Neuron (in vitro differentiated cells): ENCODE results near the gene TTBK1.

Experiments used
- H2AFZ ChIP-seq: one replicate; pipeline ENCODE4 v1.6.1; 2013; ENCODE audit warnings: low read depth, mild to moderate bottlenecking, inconsistent platforms, low read length, moderate library complexity
- H3K27me3 ChIP-seq: one replicate; pipeline ENCODE4 v1.6.1; 2013; ENCODE audit warnings: low read length; ENCODE audit not compliant: insufficient read depth
- H3K36me3 ChIP-seq: one replicate; pipeline ENCODE4 v1.6.1; 2013; ENCODE audit warnings: low read length; ENCODE audit not compliant: insufficient read depth
- H3K4me1 ChIP-seq: one replicate; pipeline ENCODE4 v1.6.1; 2013; ENCODE audit warnings: low read length; ENCODE audit not compliant: insufficient read depth
- H3K4me3 ChIP-seq: 2 replicates; pipeline ENCODE4 v1.5.1; 2013; ENCODE audit warnings: mild to moderate bottlenecking, low read length, moderate library complexity
- H3K9me3 ChIP-seq: one replicate; pipeline ENCODE4 v1.6.1; 2013; ENCODE audit warnings: low read length

The TTBK1 gene

DNA sequence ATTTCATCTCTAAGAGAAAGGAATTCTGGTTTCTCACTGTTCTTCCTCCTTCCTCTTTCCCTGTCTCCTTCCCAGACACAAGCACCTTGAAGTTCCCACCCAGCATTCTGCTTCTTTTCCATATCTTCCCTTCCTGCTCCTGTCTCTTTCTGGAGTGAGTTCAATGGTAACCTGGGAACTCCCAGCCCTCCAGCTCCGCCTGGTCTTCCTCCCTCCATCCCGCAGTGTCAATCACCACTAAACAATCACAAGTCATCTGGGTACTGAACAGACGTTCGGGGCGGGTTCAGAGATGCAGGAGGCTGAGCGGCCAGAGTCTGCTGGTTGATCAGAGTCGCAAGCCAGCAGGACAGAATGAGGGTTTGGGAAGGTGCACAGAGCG, 7.7 kb downstream of the TTBK1 start:
- Histone ChIP-seq H3K4me3 (no peak overlapping the region), H3K27me3 (no peaks in the 10 kb centered on the region), H3K9me3 (no peaks in the 10 kb centered on the region), H3K36me3 (peaks cover 19% of the 10 kb centered on the region), H3K4me1 (peaks cover 25% of the 10 kb centered on the region), H2AFZ (no peak overlapping the region)

DNA sequence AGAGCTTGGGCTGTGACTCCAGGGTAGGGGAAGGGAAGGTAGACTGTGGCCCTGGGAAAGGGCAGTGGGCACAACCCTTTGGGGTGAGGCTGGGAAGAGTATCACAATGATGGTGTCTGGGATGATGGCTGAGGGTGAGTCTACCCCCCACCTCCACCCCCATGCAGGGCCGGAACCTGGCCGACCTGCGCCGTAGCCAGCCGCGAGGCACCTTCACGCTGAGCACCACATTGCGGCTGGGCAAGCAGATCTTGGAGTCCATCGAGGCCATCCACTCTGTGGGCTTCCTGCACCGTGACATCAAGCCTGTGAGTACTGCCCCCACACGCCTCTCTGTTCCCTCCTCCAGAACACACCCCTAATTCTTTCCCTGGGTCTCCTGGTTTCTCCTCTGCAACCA, 10.1 kb downstream of the TTBK1 start:
- no peaks in the 10 kb centered on the region for H3K27me3 ChIP-seq
- H2AFZ ChIP-seq = no peak overlapping the region
- peaks cover 13% of the 10 kb centered on the region for H3K4me1 ChIP-seq
- H3K9me3 ChIP-seq = no peaks in the 10 kb centered on the region
- no peak overlapping the region for H3K4me3 ChIP-seq
- H3K36me3 ChIP-seq = peaks cover 34% of the 10 kb centered on the region

DNA sequence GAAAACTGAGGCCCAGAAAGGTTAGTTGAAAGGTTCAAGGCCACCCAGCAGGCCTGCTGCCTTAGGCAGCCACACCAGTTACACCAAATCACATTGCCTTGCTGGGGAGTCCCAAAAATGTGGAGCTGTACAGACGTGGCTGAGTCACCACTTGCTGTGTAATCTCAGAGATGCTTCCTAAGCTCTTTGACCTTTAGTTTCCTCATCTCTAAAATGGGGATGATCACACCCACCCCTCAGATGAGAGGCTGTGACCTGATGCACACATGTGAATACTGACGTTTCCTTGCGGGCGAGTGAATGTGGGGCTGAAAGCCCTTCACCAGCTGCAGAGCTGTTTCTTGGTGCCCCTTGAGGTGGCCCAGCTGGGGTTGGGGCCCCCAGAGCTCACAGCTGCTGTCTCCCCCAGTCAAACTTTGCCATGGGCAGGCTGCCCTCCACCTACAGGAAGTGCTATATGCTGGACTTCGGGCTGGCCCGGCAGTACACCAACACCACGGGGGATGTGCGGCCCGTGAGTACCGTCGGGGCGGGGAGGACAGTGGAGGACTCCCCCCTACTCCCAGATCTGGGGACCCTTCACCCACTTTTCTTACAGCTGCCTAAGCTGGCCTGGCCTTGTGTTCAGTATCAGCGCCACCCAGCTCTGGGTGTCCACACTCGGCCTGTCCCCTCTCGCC, 11.0 kb downstream of the TTBK1 start:
- H3K9me3 ChIP-seq = no peaks in the 10 kb centered on the region
- peaks cover 13% of the 10 kb centered on the region for H3K4me1 ChIP-seq
- no peak overlapping the region for H3K4me3 ChIP-seq
- no peak overlapping the region for H2AFZ ChIP-seq
- peaks cover 40% of the 10 kb centered on the region for H3K36me3 ChIP-seq
- H3K27me3 ChIP-seq = no peaks in the 10 kb centered on the region

DNA sequence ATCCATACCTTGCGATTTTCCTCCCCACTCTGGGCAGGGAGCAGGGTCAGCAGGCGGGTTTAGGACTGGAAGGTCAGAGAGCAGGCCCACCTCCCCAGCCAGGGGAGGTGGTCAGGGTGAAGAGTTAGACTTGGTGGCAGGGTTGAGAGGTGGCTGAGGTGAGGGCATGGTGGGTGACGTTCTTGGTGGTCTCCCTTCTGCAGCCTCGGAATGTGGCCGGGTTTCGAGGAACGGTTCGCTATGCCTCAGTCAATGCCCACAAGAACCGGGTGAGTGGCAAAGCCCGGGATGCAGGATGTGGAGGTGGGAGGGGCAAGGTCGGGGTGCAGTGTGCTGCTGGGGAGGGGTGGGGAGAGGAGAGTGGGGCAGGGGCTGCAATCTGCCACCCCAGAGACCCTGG, 11.6 kb downstream of the TTBK1 start:
- Histone ChIP-seq H3K9me3 (no peaks in the 10 kb centered on the region), H3K4me1 (peaks cover 13% of the 10 kb centered on the region), H3K36me3 (peaks cover 41% of the 10 kb centered on the region), H2AFZ (no peak overlapping the region), H3K4me3 (no peak overlapping the region), H3K27me3 (no peaks in the 10 kb centered on the region)

DNA sequence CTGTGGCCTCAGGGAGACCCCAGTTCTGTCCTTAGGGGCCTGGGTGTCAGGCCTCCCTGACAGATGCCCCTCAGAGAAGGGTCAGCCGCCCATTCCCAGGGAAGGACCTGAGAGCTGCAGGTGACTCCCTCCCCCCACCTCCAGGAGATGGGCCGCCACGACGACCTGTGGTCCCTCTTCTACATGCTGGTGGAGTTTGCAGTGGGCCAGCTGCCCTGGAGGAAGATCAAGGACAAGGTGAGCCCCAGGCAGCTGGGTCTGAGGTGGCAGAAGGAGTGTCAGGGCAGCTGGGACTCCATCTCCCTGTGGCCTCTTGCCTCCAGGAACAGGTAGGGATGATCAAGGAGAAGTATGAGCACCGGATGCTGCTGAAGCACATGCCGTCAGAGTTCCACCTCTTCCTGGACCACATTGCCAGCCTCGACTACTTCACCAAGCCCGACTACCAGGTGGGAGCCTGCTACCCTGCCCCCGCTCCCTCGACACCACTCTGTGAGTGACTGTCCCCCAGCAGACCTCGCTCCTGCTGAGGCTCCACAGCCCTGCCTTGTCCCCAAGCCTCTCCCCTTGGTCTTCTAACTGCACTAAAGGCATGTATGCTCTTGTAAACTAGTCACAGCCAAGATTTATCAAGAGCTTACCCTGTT, 12.2 kb downstream of the TTBK1 start:
- Histone ChIP-seq H3K27me3 (no peaks in the 10 kb centered on the region), H3K9me3 (no peaks in the 10 kb centered on the region), H3K4me3 (no peak overlapping the region), H2AFZ (no peak overlapping the region), H3K36me3 (peaks cover 41% of the 10 kb centered on the region), H3K4me1 (peaks cover 13% of the 10 kb centered on the region)

DNA sequence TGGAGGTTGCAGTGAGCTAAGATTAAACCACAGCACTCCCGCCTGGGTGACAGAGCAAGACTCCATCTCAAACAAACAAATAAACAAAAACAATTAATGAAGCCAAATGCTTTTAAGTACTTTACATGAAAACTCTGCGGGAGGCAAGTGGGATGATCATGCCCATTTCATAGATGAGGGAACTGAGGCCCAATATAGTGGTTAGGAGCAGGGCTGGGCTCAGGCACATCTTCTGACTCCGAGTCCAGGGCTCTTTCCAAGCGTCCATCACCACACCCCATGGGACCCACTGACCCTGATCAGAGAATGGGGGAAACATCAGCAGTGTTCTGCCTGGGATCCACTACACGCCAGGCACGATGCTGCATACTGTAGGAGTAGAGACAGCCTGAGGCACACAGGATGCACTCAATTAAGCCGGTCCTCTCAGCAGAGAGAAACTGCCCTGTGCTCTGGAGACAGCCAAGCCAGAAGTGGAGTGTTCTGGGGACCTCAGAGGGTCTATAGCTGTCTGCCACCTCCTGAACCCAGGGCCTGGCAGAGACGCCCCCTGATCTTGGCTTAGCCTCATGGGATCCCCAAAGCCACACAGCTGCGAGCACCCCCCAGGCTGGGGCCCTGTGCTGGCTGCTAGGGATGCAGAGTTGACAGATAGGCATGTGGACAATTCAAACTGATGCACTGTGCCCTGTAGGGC, 13.5 kb downstream of the TTBK1 start:
- Histone ChIP-seq H3K4me3 (no peak overlapping the region), H3K36me3 (peaks cover 41% of the 10 kb centered on the region), H3K27me3 (no peaks in the 10 kb centered on the region), H3K4me1 (peaks cover under 1% of the 10 kb centered on the region), H2AFZ (no peak overlapping the region), H3K9me3 (no peaks in the 10 kb centered on the region)

DNA sequence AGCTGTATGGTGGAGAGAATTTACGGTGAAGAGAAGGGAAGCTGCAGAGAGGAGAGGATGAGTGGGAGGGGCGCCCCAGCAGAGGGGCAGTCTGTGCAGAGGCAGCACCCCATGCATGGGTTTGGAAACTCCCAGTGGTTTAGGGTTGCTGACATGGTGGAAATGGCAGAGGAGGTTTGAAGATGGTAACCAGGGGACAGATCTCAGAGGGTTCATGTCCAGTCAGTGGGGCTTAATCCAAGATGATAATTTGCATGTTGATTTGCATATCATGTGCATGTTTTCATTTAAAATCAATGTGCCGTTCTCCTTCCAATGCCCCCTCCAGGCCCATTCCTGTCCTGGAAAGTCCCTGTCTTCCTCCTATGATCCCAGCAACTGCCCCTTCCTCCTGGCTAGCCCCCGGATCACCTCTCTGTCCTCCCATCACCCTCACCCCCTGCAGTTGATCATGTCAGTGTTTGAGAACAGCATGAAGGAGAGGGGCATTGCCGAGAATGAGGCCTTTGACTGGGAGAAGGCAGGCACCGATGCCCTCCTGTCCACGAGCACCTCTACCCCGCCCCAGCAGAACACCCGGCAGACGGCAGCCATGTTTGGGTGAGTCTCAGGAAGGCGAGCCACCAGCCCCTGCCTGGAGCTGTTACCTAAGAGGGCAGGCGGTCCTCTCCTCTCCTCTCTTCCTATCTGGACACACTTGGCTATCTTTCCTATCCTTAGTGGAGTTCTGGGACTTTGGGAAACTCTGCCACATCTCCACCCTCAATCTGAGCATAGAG, 14.3 kb downstream of the TTBK1 start:
- H3K36me3 ChIP-seq = peaks cover 41% of the 10 kb centered on the region
- H3K4me3 ChIP-seq = no peak overlapping the region
- H3K4me1 ChIP-seq = no peaks in the 10 kb centered on the region
- H2AFZ ChIP-seq = no peak overlapping the region
- no peaks in the 10 kb centered on the region for H3K9me3 ChIP-seq
- no peaks in the 10 kb centered on the region for H3K27me3 ChIP-seq

DNA sequence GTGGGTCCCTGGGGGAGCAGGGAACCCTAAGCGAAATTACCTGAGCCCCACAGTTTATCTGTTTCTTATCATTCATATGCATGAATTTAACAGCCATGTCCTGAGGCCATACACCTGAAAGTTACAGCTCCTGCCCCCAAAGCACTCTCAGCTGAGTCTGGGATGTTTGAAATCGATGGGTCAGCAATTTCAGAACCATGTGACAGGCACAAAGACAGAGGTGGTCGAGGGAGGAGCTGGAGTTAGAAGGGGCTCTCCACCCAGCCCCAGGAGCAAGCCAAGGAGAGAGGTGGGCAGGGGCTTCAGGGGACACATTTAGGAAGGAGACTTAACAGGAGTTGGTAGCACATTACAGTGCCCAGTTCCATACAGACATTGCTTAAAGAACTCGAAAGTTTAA, 14.9 kb downstream of the TTBK1 start:
- Histone ChIP-seq H3K4me3 (no peak overlapping the region), H3K27me3 (no peaks in the 10 kb centered on the region), H3K4me1 (no peaks in the 10 kb centered on the region), H2AFZ (no peak overlapping the region), H3K36me3 (peaks cover 41% of the 10 kb centered on the region), H3K9me3 (no peaks in the 10 kb centered on the region)

DNA sequence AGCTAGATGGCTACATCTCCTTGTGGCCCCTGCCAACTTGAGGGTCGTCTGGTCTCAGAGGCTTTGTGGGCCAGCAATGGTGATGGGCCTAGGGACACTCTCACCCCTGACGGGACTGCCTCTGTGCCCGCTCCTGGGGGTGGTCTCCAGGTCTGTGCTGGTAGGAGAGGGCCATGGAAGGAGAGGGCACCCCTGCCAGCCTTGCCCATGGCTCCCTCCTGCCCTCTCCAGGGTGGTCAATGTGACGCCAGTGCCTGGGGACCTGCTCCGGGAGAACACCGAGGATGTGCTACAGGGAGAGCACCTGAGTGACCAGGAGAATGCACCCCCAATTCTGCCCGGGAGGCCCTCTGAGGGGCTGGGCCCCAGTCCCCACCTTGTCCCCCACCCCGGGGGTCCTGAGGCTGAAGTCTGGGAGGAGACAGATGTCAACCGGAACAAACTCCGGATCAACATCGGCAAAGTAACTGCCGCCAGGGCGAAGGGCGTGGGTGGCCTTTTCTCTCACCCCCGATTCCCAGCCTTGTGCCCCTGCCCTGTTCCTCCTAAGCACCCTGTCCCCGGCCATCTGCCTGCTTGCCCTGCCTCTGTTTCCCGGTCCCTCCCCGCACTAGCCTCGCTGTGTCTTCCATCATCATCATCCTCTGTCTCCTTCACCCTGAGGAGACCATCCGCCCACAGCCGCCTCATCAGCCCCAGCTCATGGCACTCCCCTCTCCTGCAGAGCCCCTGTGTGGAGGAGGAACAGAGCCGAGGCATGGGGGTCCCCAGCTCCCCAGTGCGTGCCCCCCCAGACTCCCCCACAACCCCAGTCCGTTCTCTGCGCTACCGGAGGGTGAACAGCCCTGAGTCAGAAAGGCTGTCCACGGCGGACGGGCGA, 15.8 kb downstream of the TTBK1 start:
- Histone ChIP-seq H3K36me3 (peaks cover 38% of the 10 kb centered on the region), H3K9me3 (no peaks in the 10 kb centered on the region), H3K27me3 (no peaks in the 10 kb centered on the region), H3K4me3 (no peak overlapping the region), H2AFZ (no peak overlapping the region), H3K4me1 (no peaks in the 10 kb centered on the region)

DNA sequence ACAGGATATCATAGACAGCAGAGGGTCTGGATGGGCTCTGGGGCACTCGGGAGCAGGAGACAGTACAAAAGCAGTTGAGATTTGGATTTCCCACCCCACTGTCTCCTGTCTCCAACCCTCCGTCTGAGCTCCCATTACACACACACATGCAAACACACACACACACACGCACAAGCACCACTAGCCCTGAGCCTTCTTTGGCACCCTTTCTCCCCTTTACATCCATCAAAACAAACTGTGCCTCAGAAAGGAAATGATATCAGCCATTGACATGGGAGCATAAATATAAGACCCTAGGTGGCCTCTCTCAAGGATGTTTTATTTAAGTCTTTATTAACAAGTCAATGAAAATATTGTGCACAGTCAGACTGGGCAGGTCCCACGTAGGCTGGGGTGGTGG, 17.5 kb downstream of the TTBK1 start:
- no peaks in the 10 kb centered on the region for H3K9me3 ChIP-seq
- no peaks in the 10 kb centered on the region for H3K27me3 ChIP-seq
- no peaks in the 10 kb centered on the region for H3K4me1 ChIP-seq
- H2AFZ ChIP-seq = no peak overlapping the region
- H3K4me3 ChIP-seq = no peak overlapping the region
- peaks cover 23% of the 10 kb centered on the region for H3K36me3 ChIP-seq

DNA sequence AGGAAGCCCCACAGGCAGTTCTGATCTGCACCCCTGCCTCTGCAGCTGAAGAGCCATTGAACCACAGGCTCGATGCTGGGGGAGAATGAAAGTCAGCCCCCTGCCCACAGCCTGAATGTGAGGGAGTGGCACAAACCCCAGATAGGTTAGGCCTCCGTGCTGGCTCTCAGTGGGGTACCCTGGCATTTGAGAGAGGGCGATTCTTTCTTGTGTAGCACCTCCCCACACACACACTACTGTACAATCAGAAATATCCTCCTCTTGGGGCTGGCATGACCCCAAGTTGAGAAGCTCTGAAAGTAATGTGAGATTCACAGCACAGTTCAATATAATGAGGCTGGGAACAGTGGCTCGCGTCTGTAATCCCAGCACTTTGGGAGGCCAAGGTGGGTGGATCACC, 17.9 kb downstream of the TTBK1 start:
- no peak overlapping the region for H2AFZ ChIP-seq
- no peak overlapping the region for H3K4me3 ChIP-seq
- no peaks in the 10 kb centered on the region for H3K27me3 ChIP-seq
- no peaks in the 10 kb centered on the region for H3K9me3 ChIP-seq
- peaks cover 22% of the 10 kb centered on the region for H3K36me3 ChIP-seq
- H3K4me1 ChIP-seq = no peaks in the 10 kb centered on the region

DNA sequence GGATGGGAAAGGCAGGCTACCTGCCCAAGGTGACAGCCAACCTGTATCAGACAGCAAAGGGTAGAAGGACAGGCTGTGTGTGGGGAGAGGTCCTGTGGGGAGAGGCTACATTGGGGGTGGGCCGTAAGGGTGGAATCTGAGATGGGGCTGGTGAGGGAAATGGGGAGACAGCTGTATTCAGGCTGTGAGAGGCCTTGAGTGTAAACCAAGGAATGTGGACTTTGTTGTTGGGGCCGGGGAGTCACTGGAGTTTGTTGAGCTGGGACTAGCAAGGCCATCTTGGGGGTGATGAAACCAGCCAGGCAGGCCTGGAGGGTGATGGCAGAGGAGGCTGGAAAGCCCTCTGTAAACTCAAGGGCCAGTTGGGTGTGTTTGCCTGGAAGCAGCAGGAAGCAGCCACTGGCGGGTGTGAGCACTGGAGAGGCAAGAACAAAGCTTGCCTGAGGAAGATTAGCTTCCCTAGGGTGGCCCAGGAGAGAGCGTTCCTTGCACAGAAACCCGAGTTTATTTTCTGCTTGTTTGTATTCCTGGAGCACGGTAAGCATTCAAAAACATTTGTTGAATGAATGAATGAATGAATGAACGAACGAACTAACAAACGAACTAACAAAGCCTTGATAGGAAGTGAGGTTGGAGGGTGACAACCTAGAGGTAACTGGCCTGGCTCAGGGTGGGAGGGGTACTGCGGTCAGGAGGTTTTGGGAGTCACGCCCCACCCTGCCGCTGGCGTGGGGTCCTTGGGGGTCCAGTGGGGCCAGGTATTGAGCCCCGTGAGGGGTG, 18.9 kb downstream of the TTBK1 start:
- no peaks in the 10 kb centered on the region for H3K9me3 ChIP-seq
- H2AFZ ChIP-seq = no peak overlapping the region
- peaks cover 16% of the 10 kb centered on the region for H3K36me3 ChIP-seq
- H3K4me3 ChIP-seq = no peak overlapping the region
- H3K27me3 ChIP-seq = no peaks in the 10 kb centered on the region
- peaks cover 1% of the 10 kb centered on the region for H3K4me1 ChIP-seq
